Breast epithelium (tissue), 3 donors: ENCODE results near the gene THSD7B.

Experiments
- POLR2A ChIP-seq: fragments of 450-650 bp; IDR thresholded peaks from one replicate; pipeline ENCODE4 v1.6.1; 2016; ENCODE audit warnings: antibody characterized with exemption, mild to moderate bottlenecking, moderate library complexity
- TF ChIP-seq, protein P1 (sequence below), 3 donors: fragments of 450-650 bp; IDR thresholded peaks; one replicate each; pipeline ENCODE4 v1.5.1; 2016 to 2017; ENCODE audit warnings: antibody characterized with exemption in 3 of 3, mild to moderate bottlenecking in 3 of 3, moderate library complexity in 3 of 3

DNA sequence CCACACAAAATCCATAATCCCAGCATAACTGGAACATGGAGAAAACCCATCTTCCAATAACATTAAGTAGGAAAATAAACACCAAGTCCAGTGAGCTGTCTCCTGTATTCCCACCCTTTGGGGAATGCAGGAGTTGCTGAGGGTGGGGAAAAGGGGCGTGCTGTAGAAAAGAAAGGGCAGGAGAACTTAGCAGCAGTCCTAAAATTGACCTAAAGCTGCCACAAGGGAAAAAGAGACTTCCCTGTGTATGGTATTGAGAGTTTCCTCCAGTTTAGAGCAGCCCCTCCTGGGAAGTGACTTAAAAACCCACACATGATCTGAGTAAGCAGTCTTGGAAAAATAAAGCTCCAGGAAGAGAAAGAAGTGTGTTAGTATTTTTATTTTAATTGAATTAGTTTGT, 428.8 kb downstream of the THSD7B start:
- TF ChIP-seq, protein P1, sequence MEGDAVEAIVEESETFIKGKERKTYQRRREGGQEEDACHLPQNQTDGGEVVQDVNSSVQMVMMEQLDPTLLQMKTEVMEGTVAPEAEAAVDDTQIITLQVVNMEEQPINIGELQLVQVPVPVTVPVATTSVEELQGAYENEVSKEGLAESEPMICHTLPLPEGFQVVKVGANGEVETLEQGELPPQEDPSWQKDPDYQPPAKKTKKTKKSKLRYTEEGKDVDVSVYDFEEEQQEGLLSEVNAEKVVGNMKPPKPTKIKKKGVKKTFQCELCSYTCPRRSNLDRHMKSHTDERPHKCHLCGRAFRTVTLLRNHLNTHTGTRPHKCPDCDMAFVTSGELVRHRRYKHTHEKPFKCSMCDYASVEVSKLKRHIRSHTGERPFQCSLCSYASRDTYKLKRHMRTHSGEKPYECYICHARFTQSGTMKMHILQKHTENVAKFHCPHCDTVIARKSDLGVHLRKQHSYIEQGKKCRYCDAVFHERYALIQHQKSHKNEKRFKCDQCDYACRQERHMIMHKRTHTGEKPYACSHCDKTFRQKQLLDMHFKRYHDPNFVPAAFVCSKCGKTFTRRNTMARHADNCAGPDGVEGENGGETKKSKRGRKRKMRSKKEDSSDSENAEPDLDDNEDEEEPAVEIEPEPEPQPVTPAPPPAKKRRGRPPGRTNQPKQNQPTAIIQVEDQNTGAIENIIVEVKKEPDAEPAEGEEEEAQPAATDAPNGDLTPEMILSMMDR (IDR thresholded peaks at IDR 0.05) = no peak
- TF ChIP-seq POLR2A = no peak
